GM12891 (cell line): ENCODE results near the gene IGF2R.
A peak's percentile ranks its signal among the peaks of the same experiment; 100 is the strongest.

ENCODE experiments used
- POLR2AphosphoS5 ChIP-seq: IDR thresholded peaks from 2 replicates; pipeline ENCODE4 v1.6.1; 2011; ENCODE audit warnings: low read depth, low read length, control low read depth
- POU2F2 ChIP-seq: IDR thresholded peaks from 2 replicates; pipeline ENCODE4 v1.6.1; 2011; ENCODE audit warnings: low read depth, mild to moderate bottlenecking, control low read depth, low read length, moderate library complexity
- TAF1 ChIP-seq: IDR thresholded peaks from 2 replicates; pipeline ENCODE4 v1.6.1; 2011; ENCODE audit warnings: low read depth, low read length, control low read depth

DNA sequence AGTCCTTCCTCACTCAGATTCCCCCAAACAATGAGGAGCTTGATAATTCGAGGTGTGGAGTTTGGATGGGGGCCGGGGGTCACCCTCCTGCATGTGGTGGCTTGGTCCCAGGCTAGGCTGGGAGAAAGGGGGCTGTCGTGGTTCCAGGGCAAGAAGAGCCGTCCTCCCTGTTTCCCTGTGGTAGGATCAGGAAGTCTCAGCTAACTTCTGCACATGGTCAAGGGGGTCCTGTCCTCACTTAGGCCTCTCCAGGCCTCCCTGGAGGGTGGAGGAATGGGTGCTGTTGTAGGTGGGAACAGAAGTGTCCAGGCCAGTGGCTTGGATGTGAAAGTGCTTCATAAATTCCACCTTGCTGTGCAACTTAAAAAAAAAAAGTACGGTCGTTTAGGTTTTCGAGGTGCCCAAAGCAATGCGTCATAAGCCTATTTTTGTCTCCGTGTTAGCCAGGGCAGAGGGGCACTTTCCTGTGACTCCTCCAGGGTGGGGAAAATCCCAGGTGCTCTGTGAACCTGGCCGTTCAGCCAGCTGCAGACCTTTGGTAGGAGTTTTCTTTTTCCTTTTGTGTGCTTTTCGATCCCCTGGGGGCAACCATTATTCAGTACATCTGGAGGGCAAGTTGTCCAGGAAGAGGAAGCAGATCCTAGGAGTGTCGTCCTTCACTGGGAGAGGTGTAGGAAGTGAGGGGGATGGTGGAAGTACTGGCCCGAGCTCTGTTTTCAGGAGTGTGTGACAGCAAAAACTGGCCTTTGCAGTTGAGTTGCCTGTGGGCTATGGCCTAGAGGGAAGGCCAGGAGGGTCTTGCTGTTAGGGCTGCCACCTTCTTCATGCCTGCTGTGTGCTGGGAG, 9.6 kb downstream of the IGF2R start:
- TF ChIP-seq POLR2AphosphoS5 (no peak; the same call in 1 of the 2 replicates), TAF1 (0 out of 2 replicates have a peak, but pooled peaks have one; percentile 22), POU2F2 (no peak)
